GM23338 (cell line): ENCODE data around the gene SCO1. TPM values are rescaled to one million over a fixed set of nuclear protein-coding genes. Genes with fewer than 3 reads are reported as not detected.

Experiments used
- ATAC-seq: fragments of 200-7000 bp; cut with Tn5 transposase; 3 replicates; pipeline ENCODE4 v1.9.1; 2020
- DNase-seq: peaks from one replicate; pipeline ENCODE4 v3.0.0-alpha.2; 2015; ENCODE audit warnings: low spot score
- H2AFZ ChIP-seq: fragments of 200-600 bp; sonication (generic); 2 replicates; pipeline ENCODE4 v1.8.0; 2016; ENCODE audit warnings: antibody characterized with exemption, mild to moderate bottlenecking, moderate library complexity
- H3F3A ChIP-seq: fragments of 200-600 bp; sonication (generic); replicated peaks from 2 replicates; pipeline ENCODE4 v1.8.0; 2017; ENCODE audit warnings: antibody characterized with exemption, mixed run types, low read depth
- H3K27ac ChIP-seq: fragments of 200-600 bp; sonication (generic); 2 replicates; pipeline ENCODE4 v1.6.1; 2016; ENCODE audit warnings: low read depth
- H3K27me3 ChIP-seq: fragments of 200-600 bp; sonication (generic); 2 replicates; pipeline ENCODE4 v1.8.0; 2016; ENCODE audit warnings: mild to moderate bottlenecking, mixed run types, moderate library complexity; ENCODE audit not compliant: insufficient read depth
- H3K36me3 ChIP-seq: fragments of 200-600 bp; sonication (generic); 2 replicates; pipeline ENCODE4 v1.8.0; 2016; ENCODE audit warnings: mild to moderate bottlenecking; ENCODE audit not compliant: insufficient read depth
- H3K4me1 ChIP-seq: fragments of 200-600 bp; sonication (generic); 2 replicates; pipeline ENCODE4 v1.8.0; 2016; ENCODE audit warnings: mild to moderate bottlenecking, moderate library complexity; ENCODE audit not compliant: insufficient read depth
- H3K4me2 ChIP-seq: fragments of 200-600 bp; sonication (generic); 2 replicates; pipeline ENCODE4 v1.7.1; 2017; ENCODE audit warnings: mixed run types
- H3K4me3 ChIP-seq: fragments of 200-600 bp; sonication (generic); 2 replicates; pipeline ENCODE4 v1.6.1; 2016; ENCODE audit warnings: mixed run types
- H3K79me2 ChIP-seq: fragments of 200-600 bp; sonication (generic); replicated peaks from 2 replicates; pipeline ENCODE4 v1.8.0; 2017; ENCODE audit warnings: mild to moderate bottlenecking; ENCODE audit not compliant: insufficient read depth
- H3K9me2 ChIP-seq: fragments of 200-600 bp; sonication (generic); 2 replicates; pipeline ENCODE4 v1.8.0; 2017; ENCODE audit not compliant: insufficient read depth
- H4K20me1 ChIP-seq: fragments of 200-600 bp; sonication (generic); replicated peaks from 2 replicates; pipeline ENCODE4 v1.8.0; 2017; ENCODE audit warnings: mild to moderate bottlenecking; ENCODE audit not compliant: insufficient read depth
- H3K27ac Mint-ChIP-seq: 2 replicates; pipeline ENCODE4 v1.8.0; 2020; ENCODE audit warnings: inconsistent platforms, mild to moderate bottlenecking, moderate library complexity, mixed read lengths
- H3K27me3 Mint-ChIP-seq: 3 replicates; pipeline ENCODE4 v1.8.0; 2022; ENCODE audit warnings: low read depth, mild to moderate bottlenecking, moderate library complexity, mixed read lengths, inconsistent platforms; ENCODE audit not compliant: insufficient read depth, poor library complexity
- H3K36me3 Mint-ChIP-seq: 3 replicates; pipeline ENCODE4 v1.8.0; 2021; ENCODE audit warnings: low read depth, mild to moderate bottlenecking, inconsistent platforms, moderate library complexity, mixed read lengths
- H3K4me1 Mint-ChIP-seq: 3 replicates; pipeline ENCODE4 v1.8.0; 2020; ENCODE audit warnings: mild to moderate bottlenecking, inconsistent platforms, mixed read lengths
- H3K4me3 Mint-ChIP-seq: 3 replicates; pipeline ENCODE4 v1.8.0; 2021; ENCODE audit warnings: moderate library complexity, mild to moderate bottlenecking, inconsistent platforms, mixed read lengths
- H3K9me3 Mint-ChIP-seq: 3 replicates; pipeline ENCODE4 v1.8.0; 2020; ENCODE audit warnings: moderate library complexity, mild to moderate bottlenecking, inconsistent platforms, mixed read lengths
- EZH2phosphoT487 ChIP-seq: fragments of 200-600 bp; sonication (generic); IDR thresholded peaks from one replicate; pipeline ENCODE4 v1.8.1; 2018; ENCODE audit warnings: antibody characterized with exemption; ENCODE audit not compliant: unreplicated experiment
- JUNB ChIP-seq: IDR thresholded peaks from one replicate; pipeline ENCODE4 v1.6.1; 2016; ENCODE audit warnings: antibody characterized with exemption; ENCODE audit not compliant: unreplicated experiment
- POLR2AphosphoS5 ChIP-seq: IDR thresholded peaks from 2 replicates; pipeline ENCODE4 v1.6.1; 2016; ENCODE audit warnings: antibody characterized with exemption, low read depth
- REST ChIP-seq: IDR thresholded peaks from one replicate; pipeline ENCODE4 v1.6.1; 2018; ENCODE audit warnings: antibody characterized with exemption; ENCODE audit not compliant: unreplicated experiment
- ZNF331 ChIP-seq: fragments of 250-450 bp; sonication (Bioruptor Pico); IDR thresholded peaks from 2 replicates; pipeline ENCODE4 v1.5.0; 2020; ENCODE audit warnings: low read depth, mild to moderate bottlenecking, moderate library complexity
- polyA plus RNA-seq: library from polyadenylated mRNA; unstranded; fragments of >200 nt; fragmentation: Nextera tagmentation; extraction: Ambion mirVana; gene quantifications from 2 replicates; pipeline ENCODE4 v1.2.1, GENCODE V29; 2016
- total RNA-seq: library from RNA; depleted of rRNA; stranded (reverse); fragments of >200 nt; shearing (Covaris generic); gene quantifications from 2 replicates; pipeline ENCODE4 v1.2.3, GENCODE V29; 2014
- TF ChIP-seq, protein P1 (sequence below), 2 experiments: fragments of 200-600 bp in 1 of 2; sonication (generic) in 1 of 2; conservative IDR thresholded peaks; 2 replicates each; pipeline versions ENCODE4 v1.5.1 to v1.6.1; 2016 to 2017; ENCODE audit warnings: antibody characterized with exemption in 2 of 2, low read depth in 2 of 2, mild to moderate bottlenecking in 2 of 2, moderate library complexity in 1 of 2

Gene SCO1
- total and polyA plus RNA-seq, 2 experiments from 2014 or later = 43.9 to 72.5 TPM

DNA sequence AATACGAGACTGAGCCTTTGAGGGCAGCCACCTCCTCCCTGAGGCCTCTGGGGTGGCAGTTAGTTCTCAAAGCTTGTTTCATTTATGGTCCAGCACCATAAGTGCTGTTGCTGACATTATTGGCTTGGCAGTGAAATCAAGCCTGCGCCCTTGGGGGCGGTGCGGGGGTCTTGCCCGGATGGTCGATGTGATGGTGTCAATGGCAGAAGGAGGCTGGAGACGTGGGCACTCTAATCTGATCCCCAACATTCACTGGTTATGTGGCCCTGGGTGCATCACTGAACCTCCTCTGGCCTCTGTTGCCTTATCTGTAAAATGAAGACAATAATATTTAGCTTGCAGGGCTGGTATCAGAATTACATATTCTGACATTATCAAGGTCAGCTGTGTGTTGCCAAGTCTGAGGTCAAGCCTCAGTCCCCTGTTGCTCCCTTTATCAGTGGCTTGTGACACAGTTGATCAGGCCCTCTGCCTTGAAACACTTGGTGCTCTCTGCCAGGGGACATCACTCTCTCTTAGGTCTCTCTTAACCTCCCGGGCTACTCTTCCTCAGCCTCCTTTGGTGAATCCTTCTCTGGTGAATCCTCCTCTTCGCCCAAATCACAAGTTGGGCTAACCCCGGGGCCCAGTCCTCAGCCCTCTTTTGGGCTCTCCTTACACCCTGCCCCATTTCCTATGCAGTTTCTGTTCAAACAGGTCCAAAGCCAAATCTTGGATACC lies 44.2 kb upstream of the SCO1 start:
- H4K20me1 ChIP-seq = no peaks in the 10 kb centered on the region
- H3K9me3 Mint-ChIP-seq = no peaks in the 10 kb centered on the region
- H3K27me3 Mint-ChIP-seq = peaks cover 9% of the 10 kb centered on the region
- H3K4me3 ChIP-seq = no peak overlapping the region
- no peaks in the 10 kb centered on the region; the same call in 2 of the 3 replicates for H3K36me3 Mint-ChIP-seq
- TF ChIP-seq POLR2AphosphoS5 (no peak), REST (no peak)
- H3K9me2 ChIP-seq = no peaks in the 10 kb centered on the region
- no peak overlapping the region for H3K27ac ChIP-seq
- H3K4me1 Mint-ChIP-seq = peaks cover 17% of the 10 kb centered on the region
- no peaks in the 10 kb centered on the region for H3F3A ChIP-seq
- H3K4me2 ChIP-seq = no peak overlapping the region
- H3K27ac Mint-ChIP-seq = no peak overlapping the region
- no peak overlapping the region for H3K4me3 Mint-ChIP-seq
- H2AFZ ChIP-seq = no peak overlapping the region
- H3K27me3 ChIP-seq = no peaks in the 10 kb centered on the region
- H3K36me3 ChIP-seq = no peaks in the 10 kb centered on the region
- ATAC-seq (no peak), DNase-seq (no peak)
- no peaks in the 10 kb centered on the region; the same call in 1 of the 2 replicates for H3K4me1 ChIP-seq
- H3K79me2 ChIP-seq = no peaks in the 10 kb centered on the region

DNA sequence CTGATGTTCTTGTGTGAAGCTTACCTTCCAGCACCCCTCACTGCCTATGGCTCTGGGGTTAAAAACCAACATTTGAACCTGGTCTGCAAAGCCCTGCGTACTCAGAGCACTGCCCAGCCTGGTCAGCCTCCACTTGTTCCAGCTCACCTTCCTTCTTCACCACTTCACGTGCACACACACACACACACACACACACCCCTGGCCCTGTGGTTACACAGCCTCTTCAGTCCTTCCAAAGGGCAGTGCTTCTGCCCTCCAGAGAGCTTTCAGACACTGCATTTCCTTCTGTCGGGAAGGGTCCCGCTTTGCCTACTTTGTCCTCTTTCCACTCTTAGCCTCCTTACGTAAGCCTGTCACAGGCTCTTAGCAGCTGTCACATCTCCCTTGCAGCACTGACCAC lies 42.1 kb upstream of the SCO1 start:
- H3K9me2 ChIP-seq = no peaks in the 10 kb centered on the region
- H3F3A ChIP-seq = no peaks in the 10 kb centered on the region
- no peaks in the 10 kb centered on the region for H3K36me3 ChIP-seq
- no peak for DNase-seq
- no peak overlapping the region for H3K4me3 Mint-ChIP-seq
- no peak overlapping the region for H3K27ac ChIP-seq
- H2AFZ ChIP-seq = no peak overlapping the region
- no peak overlapping the region for H3K4me3 ChIP-seq
- H3K4me1 ChIP-seq = no peaks in the 10 kb centered on the region; the same call in 1 of the 2 replicates
- peaks cover 17% of the 10 kb centered on the region for H3K4me1 Mint-ChIP-seq
- H3K27ac Mint-ChIP-seq = peak overlapping the region; percentile 56; the same call in 1 of the 2 replicates
- no peak overlapping the region for H3K4me2 ChIP-seq
- H3K79me2 ChIP-seq = no peaks in the 10 kb centered on the region
- no peaks in the 10 kb centered on the region for H3K27me3 ChIP-seq
- H3K36me3 Mint-ChIP-seq = no peaks in the 10 kb centered on the region; the same call in 2 of the 3 replicates
- no peaks in the 10 kb centered on the region for H3K9me3 Mint-ChIP-seq
- ATAC-seq = no peak
- H4K20me1 ChIP-seq = no peaks in the 10 kb centered on the region
- H3K27me3 Mint-ChIP-seq = peaks cover 9% of the 10 kb centered on the region
- no peak for TF ChIP-seq ZNF331 (CRISPR knock-in tag)
- no peak for TF ChIP-seq EZH2phosphoT487
- TF ChIP-seq JUNB = no peak
- no peak for TF ChIP-seq REST
- TF ChIP-seq, protein P1, sequence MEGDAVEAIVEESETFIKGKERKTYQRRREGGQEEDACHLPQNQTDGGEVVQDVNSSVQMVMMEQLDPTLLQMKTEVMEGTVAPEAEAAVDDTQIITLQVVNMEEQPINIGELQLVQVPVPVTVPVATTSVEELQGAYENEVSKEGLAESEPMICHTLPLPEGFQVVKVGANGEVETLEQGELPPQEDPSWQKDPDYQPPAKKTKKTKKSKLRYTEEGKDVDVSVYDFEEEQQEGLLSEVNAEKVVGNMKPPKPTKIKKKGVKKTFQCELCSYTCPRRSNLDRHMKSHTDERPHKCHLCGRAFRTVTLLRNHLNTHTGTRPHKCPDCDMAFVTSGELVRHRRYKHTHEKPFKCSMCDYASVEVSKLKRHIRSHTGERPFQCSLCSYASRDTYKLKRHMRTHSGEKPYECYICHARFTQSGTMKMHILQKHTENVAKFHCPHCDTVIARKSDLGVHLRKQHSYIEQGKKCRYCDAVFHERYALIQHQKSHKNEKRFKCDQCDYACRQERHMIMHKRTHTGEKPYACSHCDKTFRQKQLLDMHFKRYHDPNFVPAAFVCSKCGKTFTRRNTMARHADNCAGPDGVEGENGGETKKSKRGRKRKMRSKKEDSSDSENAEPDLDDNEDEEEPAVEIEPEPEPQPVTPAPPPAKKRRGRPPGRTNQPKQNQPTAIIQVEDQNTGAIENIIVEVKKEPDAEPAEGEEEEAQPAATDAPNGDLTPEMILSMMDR (conservative IDR thresholded peaks at IDR 0.05; ENCODE audit: low read depth in 2 of 2) = no peak
